GM12878 (cell line): ENCODE measurements around the gene SPHK2. TPM values are rescaled to one million over a fixed set of nuclear protein-coding genes. Genes with fewer than 3 reads are reported as not detected.

Source experiments
- ATAC-seq: fragments of 200-7000 bp; cut with Tn5 transposase; 3 replicates; pipeline ENCODE4 v1.9.1; 2020; ENCODE audit warnings: mild to moderate bottlenecking, moderate library complexity
- BruUV-seq: library from RNA; stranded (reverse); fragments of 400-500 nt; replicated peaks from 2 replicates; lab custom pipeline; 2021; lab: Mats Ljungman, UMichigan
- CTCF ChIA-PET: fragments of 300-600 bp; sonication (Branson Sonifier 250); formaldehyde crosslinking; extraction: SDS; loops from one replicate; lab custom pipeline; 2021; ENCODE audit warnings: inconsistent platforms; lab: Yijun Ruan, JAX
- POLR2A ChIA-PET: fragments of 350-600 bp; formaldehyde crosslinking; extraction: SDS; loops from one replicate; lab custom pipeline; 2021; ENCODE audit warnings: inconsistent platforms; lab: Charles Lee
- RAD21 ChIA-PET: fragments of 300-600 bp; sonication (Branson Sonifier 250); formaldehyde crosslinking; loops from one replicate; lab custom pipeline; 2023; ENCODE audit warnings: antibody characterized with exemption; ENCODE audit not compliant: unreplicated experiment; lab: Charles Lee
- SMC1A ChIA-PET: fragments of 300-600 bp; sonication (Branson Sonifier 250); formaldehyde crosslinking; loops from one replicate; lab custom pipeline; 2023; ENCODE audit not compliant: unreplicated experiment, uncharacterized antibody; lab: Charles Lee
- DNase-seq: peaks from one replicate; pipeline ENCODE4 v3.0.0-alpha.2; 2011; ENCODE audit warnings: low read depth, low spot score
- FAIRE-seq: peaks from 3 replicates; lab custom pipeline; 2011; peaks lifted over from hg19 to GRCh38; lab: Jason Lieb, UNC
- H2AFZ ChIP-seq: 2 replicates; pipeline ENCODE4 v1.6.0; 2011; ENCODE audit warnings: low read depth, low read length, control low read depth; ENCODE audit not compliant: control insufficient read depth
- H3K27ac ChIP-seq: 2 replicates; pipeline ENCODE4 v1.5.1; 2011; ENCODE audit warnings: control low read depth; ENCODE audit not compliant: control insufficient read depth, insufficient read depth
- H3K27me3 ChIP-seq, 2 experiments: replicated peaks in 1 of 2; 2 replicates each; pipeline versions ENCODE4 v1.6.0 to v1.6.1; 2011; ENCODE audit warnings: low read length in 1 of 2; ENCODE audit not compliant: control insufficient read depth in 2 of 2, insufficient read depth in 2 of 2
- H3K36me3 ChIP-seq, 2 experiments: 2 replicates each; pipeline ENCODE4 v1.5.1; 2011; ENCODE audit warnings: low read length in 1 of 2; ENCODE audit not compliant: control insufficient read depth in 2 of 2, insufficient read depth in 2 of 2
- H3K4me1 ChIP-seq: 2 replicates; pipeline ENCODE4 v1.6.1; 2011; ENCODE audit warnings: mild to moderate bottlenecking, low read length, moderate library complexity, mixed read lengths; ENCODE audit not compliant: control insufficient read depth, insufficient read depth
- H3K4me2 ChIP-seq: 2 replicates; pipeline ENCODE4 v1.6.0; 2011; ENCODE audit warnings: control low read depth; ENCODE audit not compliant: control insufficient read depth, insufficient read depth
- H3K4me3 ChIP-seq: fragments of 200-600 bp; sonication (generic); 2 replicates; pipeline ENCODE4 v1.5.1; 2016
- H3K79me2 ChIP-seq: 2 replicates; pipeline ENCODE4 v1.6.0; 2011; ENCODE audit warnings: low read length; ENCODE audit not compliant: control insufficient read depth, insufficient read depth
- H3K9ac ChIP-seq: 2 replicates; pipeline ENCODE4 v1.8.0; 2011; ENCODE audit warnings: low read length, control low read depth, mixed read lengths; ENCODE audit not compliant: control insufficient read depth, insufficient read depth
- H3K9me3 ChIP-seq: replicated peaks from 3 replicates; pipeline ENCODE4 v1.5.1; 2011; ENCODE audit warnings: mild to moderate bottlenecking, low read length; ENCODE audit not compliant: control insufficient read depth, insufficient read depth
- H4K20me1 ChIP-seq: 2 replicates; pipeline ENCODE4 v1.6.0; 2011; ENCODE audit not compliant: control insufficient read depth, insufficient read depth
- GABPA ChIP-seq: IDR thresholded peaks from 2 replicates; pipeline ENCODE4 v1.6.1; 2014; ENCODE audit warnings: antibody characterized with exemption, low read depth, mild to moderate bottlenecking, inconsistent platforms
- HDAC2 ChIP-seq: fragments of 200-600 bp; sonication (generic); IDR thresholded peaks from 2 replicates; pipeline ENCODE4 v1.6.1; 2017
- HDAC6 ChIP-seq: fragments of 200-600 bp; sonication (generic); IDR thresholded peaks from one replicate; pipeline ENCODE4 v1.8.0; 2017; ENCODE audit warnings: antibody characterized with exemption; ENCODE audit not compliant: unreplicated experiment
- NBN ChIP-seq: fragments of 450-650 bp; IDR thresholded peaks from 2 replicates; pipeline ENCODE4 v1.6.1; 2016
- RUNX3 ChIP-seq: IDR thresholded peaks from 2 replicates; pipeline ENCODE4 v1.6.1; 2012; ENCODE audit warnings: low read length, inconsistent platforms
- SREBF1 ChIP-seq: IDR thresholded peaks from 2 replicates; pipeline ENCODE4 v1.6.1; 2012; ENCODE audit warnings: mild to moderate bottlenecking, low read length
- ZNF622 ChIP-seq: fragments of 450-650 bp; IDR thresholded peaks from 2 replicates; pipeline ENCODE4 v1.6.1; 2017; ENCODE audit warnings: mild to moderate bottlenecking, inconsistent platforms
- WGBS: methylation state at CpG from one replicate; pipeline ENCODE4 v1.1.6; 2016; ENCODE audit warnings: low lambda C conversion rate; ENCODE audit not compliant: insufficient replicate concordance, insufficient coverage; ENCODE audit errors: missing lambda C conversion rate; 5-methylcytosine and 5-hydroxymethylcytosine counted together
- in situ Hi-C: fragments of 300-500 bp; cut with MboI; formaldehyde crosslinking; loops from 9 replicates; pipeline ENCODE4 v1.14.3; 2018; ENCODE audit warnings: mixed read lengths
- intact Hi-C: fragments of 100-400 bp; cut with micrococcal nuclease; formaldehyde crosslinking; loops from one replicate; pipeline ENCODE4 v1.14.2; 2022; ENCODE audit not compliant: unreplicated experiment
- polyA plus RNA-seq, 11 experiments: library from polyadenylated mRNA; depleted of rRNA in 4 of 11; unstranded in 6 of 11; stranded (reverse) in 5 of 11; fragments of >200 nt; fragmentation: Nextera tagmentation in 4 of 11; fragmentation: Illumina TruSeq in 1 of 11; extraction: Ambion mirVana in 4 of 11; extraction: Trizol in 1 of 11; gene quantifications; 1 replicate in 1 of 11; 2 replicates in 10 of 11; pipeline versions ENCODE4 v1.2.1 to v1.2.3, GENCODE V29; 2011 to 2016; ENCODE audit warnings: inconsistent platforms in 2 of 11, missing spikeins in 2 of 11, low read depth in 1 of 11
- total RNA-seq, 4 experiments: library from RNA; depleted of rRNA in 3 of 4; stranded (reverse); fragments of >200 nt in 3 of 4; fragmentation: Illumina TruSeq in 1 of 4; extraction: Trizol in 1 of 4; gene quantifications; 2 replicates each; pipeline versions ENCODE4 v1.2.1 to v1.2.3, GENCODE V29; 2013 to 2021
- TF ChIP-seq, protein P1 (sequence below): fragments of 450-650 bp; IDR thresholded peaks from 2 replicates; pipeline ENCODE4 v1.6.1; 2017; ENCODE audit warnings: low read depth, mild to moderate bottlenecking, moderate library complexity

The SPHK2 gene
- total and polyA plus RNA-seq, 10 of the 15 experiments (the other 5 are each of a cell fraction or from before 2014, with no cell fraction given) = 0.37 to 40.5 (median 11.2) TPM

DNA sequence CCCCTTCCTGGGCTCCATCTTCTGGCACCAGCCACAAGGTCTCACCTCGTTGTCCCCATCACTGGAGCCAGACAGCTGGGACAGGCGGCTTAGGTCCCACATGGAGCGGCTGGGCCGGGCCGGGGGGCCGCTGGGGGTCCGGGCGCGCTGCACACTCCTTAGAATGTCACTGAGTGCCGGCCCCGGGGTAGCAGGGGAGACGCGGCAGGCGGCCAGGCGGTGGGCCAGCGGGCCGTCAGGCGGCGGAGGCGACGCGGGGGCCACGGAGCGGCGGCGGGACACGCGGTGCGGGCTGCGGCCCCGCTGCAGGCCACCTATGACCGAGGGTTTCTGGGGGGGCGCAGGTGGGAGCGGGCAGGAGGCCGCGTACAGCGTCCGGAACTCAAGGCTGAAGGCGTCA lies 15.9 kb upstream of the SPHK2 start (continued):
- TF ChIP-seq, protein P1, sequence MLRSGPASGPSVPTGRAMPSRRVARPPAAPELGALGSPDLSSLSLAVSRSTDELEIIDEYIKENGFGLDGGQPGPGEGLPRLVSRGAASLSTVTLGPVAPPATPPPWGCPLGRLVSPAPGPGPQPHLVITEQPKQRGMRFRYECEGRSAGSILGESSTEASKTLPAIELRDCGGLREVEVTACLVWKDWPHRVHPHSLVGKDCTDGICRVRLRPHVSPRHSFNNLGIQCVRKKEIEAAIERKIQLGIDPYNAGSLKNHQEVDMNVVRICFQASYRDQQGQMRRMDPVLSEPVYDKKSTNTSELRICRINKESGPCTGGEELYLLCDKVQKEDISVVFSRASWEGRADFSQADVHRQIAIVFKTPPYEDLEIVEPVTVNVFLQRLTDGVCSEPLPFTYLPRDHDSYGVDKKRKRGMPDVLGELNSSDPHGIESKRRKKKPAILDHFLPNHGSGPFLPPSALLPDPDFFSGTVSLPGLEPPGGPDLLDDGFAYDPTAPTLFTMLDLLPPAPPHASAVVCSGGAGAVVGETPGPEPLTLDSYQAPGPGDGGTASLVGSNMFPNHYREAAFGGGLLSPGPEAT = no peak
- no peak for TF ChIP-seq NBN
- TF ChIP-seq HDAC2 = no peak
- no peak for TF ChIP-seq GABPA
- TF ChIP-seq ZNF622 = no peak
- TF ChIP-seq HDAC6 = no peak

- Histone ChIP-seq H3K9ac (no peak overlapping the region), H3K27me3 (no peaks in the 10 kb centered on the region), H2AFZ (no peak overlapping the region), H3K79me2 (no peaks in the 10 kb centered on the region), H3K4me2 (no peak overlapping the region), H3K27ac (no peak overlapping the region), H3K4me1 (no peaks in the 10 kb centered on the region), H3K36me3 (no peaks in the 10 kb centered on the region), H4K20me1 (no peaks in the 10 kb centered on the region), H3K4me3 (no peak overlapping the region), H3K9me3 (no peaks in the 10 kb centered on the region)
- 58% methylated on average over 6 of the region's 9 CpGs for WGBS
- no peak for DNase-seq
- POLR2A ChIA-PET = no interaction called here
- BruUV-seq = no TSS peak
- RAD21 ChIA-PET = no interaction called here
- SMC1A ChIA-PET = no interaction called here
- no peak for FAIRE-seq
- ATAC-seq = no peak
- CTCF ChIA-PET = interaction anchor here (0.9 kb wide), 1 partner anchor 20 kb away, joined by 3 read pairs; no protein-coding TSS in a partner anchor
- intact Hi-C loops (no loop called here), in situ Hi-C loops (no loop called here)
- TF ChIP-seq SREBF1 (no peak), RUNX3 (no peak)
Observed at GRCh38 chr19:48603850-48604249, 15.5 kb upstream of the SPHK2 start.
